ENCODE data around the gene CRYZ. TPM values are rescaled to one million over a fixed set of nuclear protein-coding genes. Genes with fewer than 3 reads are reported as not detected.

Gene CRYZ
- polyA plus RNA-seq, 1 donor (not counting 4 experiments of a cell fraction or from before 2014, with no cell fraction given): 213 TPM

- Histone ChIP-seq H3K9ac (ENCODE audit: control insufficient read depth, extremely low read depth, insufficient read depth, low read length) (no peak overlapping the region), H3K27me3 (ENCODE audit: control insufficient read depth, extremely low read depth, insufficient read depth, low read length) (no peaks in the 10 kb centered on the region), H3K4me2 (ENCODE audit: control insufficient read depth, extremely low read depth, insufficient read depth, low read depth, low read length) (no peak overlapping the region), H3K36me3 (ENCODE audit: control insufficient read depth in 2 of 2, extremely low read depth in 1 of 2, insufficient read depth in 2 of 2, low read length in 2 of 2) (peaks cover 0 to 4% of the 10 kb centered on the region in 2 experiments), H3K4me1 (ENCODE audit: control insufficient read depth, extremely low read depth, insufficient read depth, low read length) (no peaks in the 10 kb centered on the region), H3K79me2 (ENCODE audit: control insufficient read depth, insufficient read depth, low read length) (no peaks in the 10 kb centered on the region), H3K9me3 (ENCODE audit: control insufficient read depth, low read depth, low read length) (no peaks in the 10 kb centered on the region), H3K9me1 (ENCODE audit: control insufficient read depth, extremely low read depth, insufficient read depth, low read length) (no peaks in the 10 kb centered on the region), H3K27ac (ENCODE audit: control insufficient read depth, insufficient read depth, low read length) (no peak overlapping the region), H4K20me1 (ENCODE audit: control insufficient read depth, extremely low read depth, insufficient read depth, low read length) (no peaks in the 10 kb centered on the region), H3K4me3 (ENCODE audit: control insufficient read depth in 2 of 3, extremely low read depth in 1 of 3, insufficient read depth in 2 of 3, low read depth in 1 of 3, low read length in 3 of 3) (no peak overlapping the region), H2AFZ (ENCODE audit: control insufficient read depth, low read length) (no peak overlapping the region)
- DNase-seq (ENCODE audit: low read depth, low spot score): no peak
- TF ChIP-seq CTCF (optimal IDR thresholded peaks at IDR 0.05 in 1 of 3, IDR thresholded peaks at IDR 0.05 in 1 of 3, conservative IDR thresholded peaks at IDR 0.05 in 1 of 3; ENCODE audit: extremely low read depth in 1 of 3, insufficient read depth in 2 of 3, low read length in 3 of 3) (no peak), EZH2 (IDR thresholded peaks at IDR 0.05; ENCODE audit: low read length) (no peak)
- dilution Hi-C loops (cut with MboI; ENCODE audit: extremely low pct_ligation_motif_present, low sequenced_read_pairs): no loop called here
- no peak for FAIRE-seq
Measured at GRCh38 chr1:74717626-74718025, 15.2 kb downstream of the CRYZ start.

- no peaks in the 10 kb centered on the region for H3K27me3 ChIP-seq (ENCODE audit: control insufficient read depth, extremely low read depth, insufficient read depth, low read length)
- H3K36me3 ChIP-seq (ENCODE audit: control insufficient read depth in 2 of 2, extremely low read depth in 1 of 2, insufficient read depth in 2 of 2, low read length in 2 of 2): peaks cover 0 to 2% of the 10 kb centered on the region in 2 experiments
- no peaks in the 10 kb centered on the region for H4K20me1 ChIP-seq (ENCODE audit: control insufficient read depth, extremely low read depth, insufficient read depth, low read length)
- H3K79me2 ChIP-seq (ENCODE audit: control insufficient read depth, insufficient read depth, low read length): no peaks in the 10 kb centered on the region
- no peak for DNase-seq (ENCODE audit: low read depth, low spot score)
- no peak for TF ChIP-seq CTCF (optimal IDR thresholded peaks at IDR 0.05 in 1 of 3, IDR thresholded peaks at IDR 0.05 in 1 of 3, conservative IDR thresholded peaks at IDR 0.05 in 1 of 3; ENCODE audit: extremely low read depth in 1 of 3, insufficient read depth in 2 of 3, low read length in 3 of 3)
- no peak for TF ChIP-seq EZH2 (IDR thresholded peaks at IDR 0.05; ENCODE audit: low read length)
- H3K27ac ChIP-seq (ENCODE audit: control insufficient read depth, insufficient read depth, low read length): no peak overlapping the region
- dilution Hi-C loops (cut with MboI; ENCODE audit: extremely low pct_ligation_motif_present, low sequenced_read_pairs): no loop called here
- H3K9ac ChIP-seq (ENCODE audit: control insufficient read depth, extremely low read depth, insufficient read depth, low read length): no peak overlapping the region
- no peak overlapping the region for H3K4me2 ChIP-seq (ENCODE audit: control insufficient read depth, extremely low read depth, insufficient read depth, low read depth, low read length)
- H3K9me3 ChIP-seq (ENCODE audit: control insufficient read depth, low read depth, low read length): no peaks in the 10 kb centered on the region
- no peaks in the 10 kb centered on the region for H3K4me1 ChIP-seq (ENCODE audit: control insufficient read depth, extremely low read depth, insufficient read depth, low read length)
- no peak for FAIRE-seq
- no peaks in the 10 kb centered on the region for H3K9me1 ChIP-seq (ENCODE audit: control insufficient read depth, extremely low read depth, insufficient read depth, low read length)
- no peak overlapping the region for H2AFZ ChIP-seq (ENCODE audit: control insufficient read depth, low read length)
- no peak overlapping the region for H3K4me3 ChIP-seq (ENCODE audit: control insufficient read depth in 2 of 3, extremely low read depth in 1 of 3, insufficient read depth in 2 of 3, low read depth in 1 of 3, low read length in 3 of 3)
Measured at GRCh38 chr1:74716822-74717221, 16.0 kb downstream of the CRYZ start.

All from keratinocyte (primary cell).